GM23338 (cell line): ENCODE results near the gene SLC6A8. TPM values are rescaled to one million over a fixed set of nuclear protein-coding genes. Genes with fewer than 3 reads are reported as not detected.

Experiments used
- ATAC-seq: fragments of 200-7000 bp; cut with Tn5 transposase; 3 replicates; pipeline ENCODE4 v1.9.1; 2020
- DNase-seq: peaks from one replicate; pipeline ENCODE4 v3.0.0-alpha.2; 2015; ENCODE audit warnings: low spot score
- H2AFZ ChIP-seq: fragments of 200-600 bp; sonication (generic); 2 replicates; pipeline ENCODE4 v1.8.0; 2016; ENCODE audit warnings: antibody characterized with exemption, mild to moderate bottlenecking, moderate library complexity
- H3F3A ChIP-seq: fragments of 200-600 bp; sonication (generic); replicated peaks from 2 replicates; pipeline ENCODE4 v1.8.0; 2017; ENCODE audit warnings: antibody characterized with exemption, mixed run types, low read depth
- H3K27ac ChIP-seq: fragments of 200-600 bp; sonication (generic); 2 replicates; pipeline ENCODE4 v1.6.1; 2016; ENCODE audit warnings: low read depth
- H3K27me3 ChIP-seq: fragments of 200-600 bp; sonication (generic); 2 replicates; pipeline ENCODE4 v1.8.0; 2016; ENCODE audit warnings: mild to moderate bottlenecking, mixed run types, moderate library complexity; ENCODE audit not compliant: insufficient read depth
- H3K36me3 ChIP-seq: fragments of 200-600 bp; sonication (generic); 2 replicates; pipeline ENCODE4 v1.8.0; 2016; ENCODE audit warnings: mild to moderate bottlenecking; ENCODE audit not compliant: insufficient read depth
- H3K4me1 ChIP-seq: fragments of 200-600 bp; sonication (generic); 2 replicates; pipeline ENCODE4 v1.8.0; 2016; ENCODE audit warnings: mild to moderate bottlenecking, moderate library complexity; ENCODE audit not compliant: insufficient read depth
- H3K4me2 ChIP-seq: fragments of 200-600 bp; sonication (generic); 2 replicates; pipeline ENCODE4 v1.7.1; 2017; ENCODE audit warnings: mixed run types
- H3K4me3 ChIP-seq: fragments of 200-600 bp; sonication (generic); 2 replicates; pipeline ENCODE4 v1.6.1; 2016; ENCODE audit warnings: mixed run types
- H3K79me2 ChIP-seq: fragments of 200-600 bp; sonication (generic); replicated peaks from 2 replicates; pipeline ENCODE4 v1.8.0; 2017; ENCODE audit warnings: mild to moderate bottlenecking; ENCODE audit not compliant: insufficient read depth
- H3K9me2 ChIP-seq: fragments of 200-600 bp; sonication (generic); 2 replicates; pipeline ENCODE4 v1.8.0; 2017; ENCODE audit not compliant: insufficient read depth
- H4K20me1 ChIP-seq: fragments of 200-600 bp; sonication (generic); replicated peaks from 2 replicates; pipeline ENCODE4 v1.8.0; 2017; ENCODE audit warnings: mild to moderate bottlenecking; ENCODE audit not compliant: insufficient read depth
- H3K27ac Mint-ChIP-seq: 2 replicates; pipeline ENCODE4 v1.8.0; 2020; ENCODE audit warnings: inconsistent platforms, mild to moderate bottlenecking, moderate library complexity, mixed read lengths
- H3K27me3 Mint-ChIP-seq: 3 replicates; pipeline ENCODE4 v1.8.0; 2022; ENCODE audit warnings: low read depth, mild to moderate bottlenecking, moderate library complexity, mixed read lengths, inconsistent platforms; ENCODE audit not compliant: insufficient read depth, poor library complexity
- H3K36me3 Mint-ChIP-seq: 3 replicates; pipeline ENCODE4 v1.8.0; 2021; ENCODE audit warnings: low read depth, mild to moderate bottlenecking, inconsistent platforms, moderate library complexity, mixed read lengths
- H3K4me1 Mint-ChIP-seq: 3 replicates; pipeline ENCODE4 v1.8.0; 2020; ENCODE audit warnings: mild to moderate bottlenecking, inconsistent platforms, mixed read lengths
- H3K4me3 Mint-ChIP-seq: 3 replicates; pipeline ENCODE4 v1.8.0; 2021; ENCODE audit warnings: moderate library complexity, mild to moderate bottlenecking, inconsistent platforms, mixed read lengths
- H3K9me3 Mint-ChIP-seq: 3 replicates; pipeline ENCODE4 v1.8.0; 2020; ENCODE audit warnings: moderate library complexity, mild to moderate bottlenecking, inconsistent platforms, mixed read lengths
- CREB1 ChIP-seq: fragments of 250-450 bp; sonication (Bioruptor Pico); IDR thresholded peaks from 2 replicates; pipeline ENCODE4 v1.5.0; 2020; ENCODE audit warnings: low read depth, mild to moderate bottlenecking, moderate library complexity
- ETS1 ChIP-seq: IDR thresholded peaks from 2 replicates; pipeline ENCODE4 v1.6.1; 2016; ENCODE audit warnings: antibody characterized with exemption
- EZH2 ChIP-seq: fragments of 200-600 bp; sonication (generic); IDR thresholded peaks from one replicate; pipeline ENCODE4 v1.8.0; 2017; ENCODE audit warnings: antibody characterized with exemption, mild to moderate bottlenecking, low read depth; ENCODE audit not compliant: unreplicated experiment
- EZH2phosphoT487 ChIP-seq: fragments of 200-600 bp; sonication (generic); IDR thresholded peaks from one replicate; pipeline ENCODE4 v1.8.1; 2018; ENCODE audit warnings: antibody characterized with exemption; ENCODE audit not compliant: unreplicated experiment
- NANOG ChIP-seq: IDR thresholded peaks from 2 replicates; pipeline ENCODE4 v1.6.1; 2016; ENCODE audit warnings: antibody characterized with exemption, borderline replicate concordance
- POLR2AphosphoS5 ChIP-seq: IDR thresholded peaks from 2 replicates; pipeline ENCODE4 v1.6.1; 2016; ENCODE audit warnings: antibody characterized with exemption, low read depth
- REST ChIP-seq: IDR thresholded peaks from one replicate; pipeline ENCODE4 v1.6.1; 2018; ENCODE audit warnings: antibody characterized with exemption; ENCODE audit not compliant: unreplicated experiment
- ZNF114 ChIP-seq: fragments of 250-450 bp; sonication (Bioruptor Pico); IDR thresholded peaks from 2 replicates; pipeline ENCODE4 v1.5.0; 2020; ENCODE audit warnings: mild to moderate bottlenecking, moderate library complexity
- ZNF331 ChIP-seq: fragments of 250-450 bp; sonication (Bioruptor Pico); IDR thresholded peaks from 2 replicates; pipeline ENCODE4 v1.5.0; 2020; ENCODE audit warnings: low read depth, mild to moderate bottlenecking, moderate library complexity
- ZNF462 ChIP-seq: fragments of 250-450 bp; sonication (Bioruptor Pico); IDR thresholded peaks from 2 replicates; pipeline ENCODE4 v1.5.0; 2020; ENCODE audit warnings: mild to moderate bottlenecking, moderate library complexity
- polyA plus RNA-seq: library from polyadenylated mRNA; unstranded; fragments of >200 nt; fragmentation: Nextera tagmentation; extraction: Ambion mirVana; gene quantifications from 2 replicates; pipeline ENCODE4 v1.2.1, GENCODE V29; 2016
- total RNA-seq: library from RNA; depleted of rRNA; stranded (reverse); fragments of >200 nt; shearing (Covaris generic); gene quantifications from 2 replicates; pipeline ENCODE4 v1.2.3, GENCODE V29; 2014

SLC6A8 gene
- total and polyA plus RNA-seq, 2 experiments from 2014 or later = 19.5 to 68.6 TPM

- H3K27ac ChIP-seq = no peak overlapping the region
- no peaks in the 10 kb centered on the region for H3K27me3 ChIP-seq
- no peak overlapping the region for H3K4me3 Mint-ChIP-seq
- DNase-seq (no peak), ATAC-seq (no peak)
- no peaks in the 10 kb centered on the region for H3K9me2 ChIP-seq
- TF ChIP-seq POLR2AphosphoS5 (no peak), ETS1 (no peak), ZNF462 (CRISPR knock-in tag) (no peak), EZH2 (no peak), ZNF114 (CRISPR knock-in tag) (no peak), CREB1 (CRISPR knock-in tag) (no peak), NANOG (no peak), ZNF331 (CRISPR knock-in tag) (no peak), EZH2phosphoT487 (no peak), REST (no peak)
- no peaks in the 10 kb centered on the region for H3K79me2 ChIP-seq
- no peaks in the 10 kb centered on the region for H3K4me1 ChIP-seq
- no peaks in the 10 kb centered on the region for H3F3A ChIP-seq
- peaks cover 5% of the 10 kb centered on the region for H3K27me3 Mint-ChIP-seq
- peaks cover 7% of the 10 kb centered on the region for H3K4me1 Mint-ChIP-seq
- no peaks in the 10 kb centered on the region for H4K20me1 ChIP-seq
- no peak overlapping the region for H3K4me2 ChIP-seq
- H2AFZ ChIP-seq = no peak overlapping the region
- H3K36me3 ChIP-seq = no peaks in the 10 kb centered on the region
- H3K36me3 Mint-ChIP-seq = peaks cover 9% of the 10 kb centered on the region; the same call in 1 of the 3 replicates
- no peak overlapping the region for H3K27ac Mint-ChIP-seq
- H3K9me3 Mint-ChIP-seq = peaks cover 2% of the 10 kb centered on the region; the same call in 1 of the 3 replicates
- no peak overlapping the region for H3K4me3 ChIP-seq
Observed at GRCh38 chrX:153734871-153735270, 47.1 kb downstream of the SLC6A8 start.
